ENCODE measurements around the gene LMTK2.

The LMTK2 gene

GRCh38 chr7:98214811-98215321 is 108.2 kb downstream of the LMTK2 start:
- Histone ChIP-seq H3K4me3 (ENCODE audit: low read depth in 1 of 2, low read length in 2 of 2) (no peak overlapping the region), H3K27ac (ENCODE audit: low read length) (no peak overlapping the region), H3K36me3 (ENCODE audit: insufficient read depth, low read length) (peaks cover 8% of the 10 kb centered on the region), H3K9ac (ENCODE audit: low read depth, low read length) (no peak overlapping the region), H4K20me1 (ENCODE audit: insufficient read depth, low read length) (peaks cover 5% of the 10 kb centered on the region; the same call in 1 of the 2 replicates), H3K4me1 (ENCODE audit: insufficient read depth, low read length) (no peaks in the 10 kb centered on the region), H3K4me2 (ENCODE audit: insufficient read depth, low read length) (no peak overlapping the region), H3K27me3 (ENCODE audit: insufficient read depth, low read length, poor library complexity) (no peaks in the 10 kb centered on the region), H2AFZ (ENCODE audit: low read depth, low read length) (no peak overlapping the region), H3K79me2 (ENCODE audit: insufficient read depth, low read length) (no peaks in the 10 kb centered on the region), H3K9me3 (ENCODE audit: insufficient read depth, low read length, severe bottlenecking) (no peaks in the 10 kb centered on the region)
- ATAC-seq (ENCODE audit: insufficient read depth, low read depth) (no peak), DNase-seq (no peak)
- no peak for TF ChIP-seq EZH2 (IDR thresholded peaks at IDR 0.05; ENCODE audit: borderline replicate concordance, low read depth, low read length, severe bottlenecking)
- TF ChIP-seq CTCF (IDR thresholded peaks at IDR 0.05; ENCODE audit: borderline replicate concordance, extremely low read depth, low read length, poor library complexity, severe bottlenecking), result no peak

- no peak overlapping the region for H2AFZ ChIP-seq (ENCODE audit: low read depth, low read length)
- H3K36me3 ChIP-seq (ENCODE audit: insufficient read depth, low read length), result peaks cover 8% of the 10 kb centered on the region
- no peaks in the 10 kb centered on the region for H3K27me3 ChIP-seq (ENCODE audit: insufficient read depth, low read length, poor library complexity)
- no peaks in the 10 kb centered on the region for H3K4me1 ChIP-seq (ENCODE audit: insufficient read depth, low read length)
- DNase-seq, result no peak
- no peak for TF ChIP-seq CTCF (IDR thresholded peaks at IDR 0.05; ENCODE audit: borderline replicate concordance, extremely low read depth, low read length, poor library complexity, severe bottlenecking)
- TF ChIP-seq EZH2 (IDR thresholded peaks at IDR 0.05; ENCODE audit: borderline replicate concordance, low read depth, low read length, severe bottlenecking), result no peak
- H3K9me3 ChIP-seq (ENCODE audit: insufficient read depth, low read length, severe bottlenecking), result no peaks in the 10 kb centered on the region
- no peak overlapping the region for H3K4me2 ChIP-seq (ENCODE audit: insufficient read depth, low read length)
- no peak for ATAC-seq (ENCODE audit: insufficient read depth, low read depth)
- no peak overlapping the region for H3K27ac ChIP-seq (ENCODE audit: low read length)
- no peak overlapping the region for H3K9ac ChIP-seq (ENCODE audit: low read depth, low read length)
- H3K79me2 ChIP-seq (ENCODE audit: insufficient read depth, low read length), result no peaks in the 10 kb centered on the region
- H4K20me1 ChIP-seq (ENCODE audit: insufficient read depth, low read length), result peaks cover 5% of the 10 kb centered on the region; the same call in 1 of the 2 replicates
- no peak overlapping the region for H3K4me3 ChIP-seq (ENCODE audit: low read depth in 1 of 2, low read length in 2 of 2)
Measured at GRCh38 chr7:98215561-98216495, 109.2 kb downstream of the LMTK2 start.

- Histone ChIP-seq H3K4me1 (ENCODE audit: insufficient read depth, low read length) (no peaks in the 10 kb centered on the region), H2AFZ (ENCODE audit: low read depth, low read length) (no peak overlapping the region), H3K9me3 (ENCODE audit: insufficient read depth, low read length, severe bottlenecking) (no peaks in the 10 kb centered on the region), H4K20me1 (ENCODE audit: insufficient read depth, low read length) (peaks cover 5% of the 10 kb centered on the region; the same call in 1 of the 2 replicates), H3K36me3 (ENCODE audit: insufficient read depth, low read length) (peaks cover 16% of the 10 kb centered on the region), H3K27ac (ENCODE audit: low read length) (no peak overlapping the region), H3K4me2 (ENCODE audit: insufficient read depth, low read length) (no peak overlapping the region), H3K4me3 (ENCODE audit: low read depth in 1 of 2, low read length in 2 of 2) (no peak overlapping the region), H3K79me2 (ENCODE audit: insufficient read depth, low read length) (no peaks in the 10 kb centered on the region), H3K9ac (ENCODE audit: low read depth, low read length) (no peak overlapping the region), H3K27me3 (ENCODE audit: insufficient read depth, low read length, poor library complexity) (no peaks in the 10 kb centered on the region)
- DNase-seq (no peak), ATAC-seq (ENCODE audit: insufficient read depth, low read depth) (no peak)
- TF ChIP-seq CTCF (IDR thresholded peaks at IDR 0.05; ENCODE audit: borderline replicate concordance, extremely low read depth, low read length, poor library complexity, severe bottlenecking), result no peak
- no peak for TF ChIP-seq EZH2 (IDR thresholded peaks at IDR 0.05; ENCODE audit: borderline replicate concordance, low read depth, low read length, severe bottlenecking)
Measured at GRCh38 chr7:98216941-98217622, 110.4 kb downstream of the LMTK2 start.
